Measurements from ENCODE around the gene PAX3.

DNA sequence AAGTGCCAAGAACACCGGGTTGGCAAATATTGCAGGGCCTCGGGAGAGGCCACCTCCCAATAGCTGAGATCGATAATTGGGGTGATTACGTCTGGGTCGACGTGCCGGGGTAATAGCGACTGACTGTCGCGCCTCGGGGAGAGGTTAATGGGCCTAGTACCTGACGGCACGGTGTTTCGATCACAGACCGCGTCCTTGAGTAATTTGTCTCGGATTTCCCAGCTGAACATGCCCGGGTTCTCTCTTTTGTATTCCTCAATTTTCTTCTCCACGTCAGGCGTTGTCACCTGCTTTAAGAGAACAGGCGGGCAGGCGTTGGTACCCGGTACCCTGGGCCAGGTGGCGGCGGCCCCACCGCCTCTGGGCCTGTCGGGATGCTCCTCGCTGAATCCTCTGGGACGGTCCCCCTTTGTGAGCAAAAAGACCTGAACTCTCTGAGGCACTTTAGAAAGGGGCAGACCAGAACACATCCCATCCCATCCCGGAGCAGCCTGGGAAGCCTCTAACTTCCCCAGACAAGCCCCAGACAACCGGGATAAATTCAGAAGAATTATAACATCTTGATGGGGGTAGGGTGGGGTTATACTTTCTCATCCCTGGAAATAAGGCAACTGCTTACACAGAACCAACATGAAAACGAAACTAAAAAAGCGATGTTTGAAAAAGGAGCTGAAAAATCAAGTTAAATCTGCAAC, 3.3 kb downstream of the PAX3 start:
- TF ChIP-seq, protein P1, sequence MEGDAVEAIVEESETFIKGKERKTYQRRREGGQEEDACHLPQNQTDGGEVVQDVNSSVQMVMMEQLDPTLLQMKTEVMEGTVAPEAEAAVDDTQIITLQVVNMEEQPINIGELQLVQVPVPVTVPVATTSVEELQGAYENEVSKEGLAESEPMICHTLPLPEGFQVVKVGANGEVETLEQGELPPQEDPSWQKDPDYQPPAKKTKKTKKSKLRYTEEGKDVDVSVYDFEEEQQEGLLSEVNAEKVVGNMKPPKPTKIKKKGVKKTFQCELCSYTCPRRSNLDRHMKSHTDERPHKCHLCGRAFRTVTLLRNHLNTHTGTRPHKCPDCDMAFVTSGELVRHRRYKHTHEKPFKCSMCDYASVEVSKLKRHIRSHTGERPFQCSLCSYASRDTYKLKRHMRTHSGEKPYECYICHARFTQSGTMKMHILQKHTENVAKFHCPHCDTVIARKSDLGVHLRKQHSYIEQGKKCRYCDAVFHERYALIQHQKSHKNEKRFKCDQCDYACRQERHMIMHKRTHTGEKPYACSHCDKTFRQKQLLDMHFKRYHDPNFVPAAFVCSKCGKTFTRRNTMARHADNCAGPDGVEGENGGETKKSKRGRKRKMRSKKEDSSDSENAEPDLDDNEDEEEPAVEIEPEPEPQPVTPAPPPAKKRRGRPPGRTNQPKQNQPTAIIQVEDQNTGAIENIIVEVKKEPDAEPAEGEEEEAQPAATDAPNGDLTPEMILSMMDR (IDR thresholded peaks at IDR 0.05): no peak
- TF ChIP-seq POLR2A (IDR thresholded peaks at IDR 0.05): no peak

All from heart left ventricle (tissue), 13 donors.